Measurements from ENCODE around the gene TOPORS.
"Not testable (repeated sequence)": the region's sequence is repeated elsewhere in the genome, so short reads cannot be mapped to it uniquely, and the experiment has no call there.

TOPORS gene

GRCh38 chr9:32552172-32552872 lies at the start of gene TOPORS, which contains the start of gene SMIM27:
Gene TOPORS (minus strand): TSS chr9:32552586. CDS start chr9:32552436, 150 bp downstream.
Gene SMIM27 (plus strand): TSS chr9:32552327. CDS start chr9:32552435, 108 bp downstream.
- DNase-seq, result peak; percentile 57

- not testable (repeated sequence) for DNase-seq
Observed at GRCh38 chr9:32599021-32599420, 46.6 kb upstream of the TOPORS start.

GRCh38 chr9:32596936-32597335 lies 44.5 kb upstream of the TOPORS start:
- DNase-seq, result no peak

GRCh38 chr9:32596096-32596865 lies 43.9 kb upstream of the TOPORS start:
- DNase-seq, result no peak

GRCh38 chr9:32590898-32591297 lies 38.5 kb upstream of the TOPORS start:
- DNase-seq, result no peak

GRCh38 chr9:32590476-32590875 lies 38.1 kb upstream of the TOPORS start:
- DNase-seq, result no peak

- DNase-seq, result no peak
Observed at GRCh38 chr9:32589083-32589723, 36.8 kb upstream of the TOPORS start.

GRCh38 chr9:32587901-32588300 lies 35.5 kb upstream of the TOPORS start:
- no peak for DNase-seq

- DNase-seq, result no peak
Observed at GRCh38 chr9:32584784-32585183, 32.4 kb upstream of the TOPORS start.

- no peak for DNase-seq
Observed at GRCh38 chr9:32581512-32582143, 29.2 kb upstream of the TOPORS start.

- DNase-seq, result no peak
Observed at GRCh38 chr9:32580631-32581300, 28.4 kb upstream of the TOPORS start.

- peak; percentile 30 for DNase-seq
Observed at GRCh38 chr9:32579706-32580331, 27.4 kb upstream of the TOPORS start.

GRCh38 chr9:32578976-32579375 lies 26.6 kb upstream of the TOPORS start:
- DNase-seq, result no peak

GRCh38 chr9:32577316-32577715 lies 24.9 kb upstream of the TOPORS start:
- no peak for DNase-seq

GRCh38 chr9:32574858-32575257 lies 22.5 kb upstream of the TOPORS start:
- DNase-seq, result no peak

GRCh38 chr9:32573821-32574220 lies 21.4 kb upstream of the TOPORS start:
- DNase-seq, result no peak

GRCh38 chr9:32572900-32573523 lies 20.6 kb upstream of the TOPORS start, which contains the start of gene NDUFB6:
Gene NDUFB6 (minus strand): TSS chr9:32573159. CDS start chr9:32573060, 99 bp downstream.
- DNase-seq, result peak; percentile 43

GRCh38 chr9:32571969-32572899 lies 19.8 kb upstream of the TOPORS start:
- DNase-seq, result no peak

- no peak for DNase-seq
Observed at GRCh38 chr9:32570262-32570661, 17.9 kb upstream of the TOPORS start.

- no peak for DNase-seq
Observed at GRCh38 chr9:32566770-32567169, 14.4 kb upstream of the TOPORS start.
